GM19043 (cell line): Measurements from ENCODE around the gene SLC27A2.
A peak's percentile ranks its signal among the peaks of the same experiment; 100 is the strongest.
"Not testable (repeated sequence)": the region's sequence is repeated elsewhere in the genome, so short reads cannot be mapped to it uniquely, and the experiment has no call there.

Source experiments
- ATAC-seq: cut with Tn5 transposase; IDR thresholded peaks from one replicate; pipeline ENCODE4 v1.9.1; 2021; ENCODE audit warnings: low read depth; ENCODE audit not compliant: unreplicated experiment

SLC27A2 gene

DNA sequence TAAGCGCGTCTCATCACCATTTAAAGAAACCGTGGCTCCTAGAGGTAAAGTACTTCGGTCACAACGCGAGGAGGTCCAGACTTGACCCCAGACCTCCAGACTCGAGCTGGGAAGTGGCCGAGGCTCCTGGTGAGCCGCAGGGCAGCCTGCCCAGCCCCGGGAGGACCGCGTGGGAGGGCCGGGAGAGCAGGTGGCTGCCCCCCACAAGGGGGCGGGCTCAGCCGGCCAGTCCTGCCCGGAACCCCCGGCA, at the start of gene SLC27A2:
Gene SLC27A2, plus strand, starts transcription at position 228 of the 250 bp plus-strand sequence. CDS start 232 bp downstream, outside the sequence.
- peak; percentile 47 for ATAC-seq

DNA sequence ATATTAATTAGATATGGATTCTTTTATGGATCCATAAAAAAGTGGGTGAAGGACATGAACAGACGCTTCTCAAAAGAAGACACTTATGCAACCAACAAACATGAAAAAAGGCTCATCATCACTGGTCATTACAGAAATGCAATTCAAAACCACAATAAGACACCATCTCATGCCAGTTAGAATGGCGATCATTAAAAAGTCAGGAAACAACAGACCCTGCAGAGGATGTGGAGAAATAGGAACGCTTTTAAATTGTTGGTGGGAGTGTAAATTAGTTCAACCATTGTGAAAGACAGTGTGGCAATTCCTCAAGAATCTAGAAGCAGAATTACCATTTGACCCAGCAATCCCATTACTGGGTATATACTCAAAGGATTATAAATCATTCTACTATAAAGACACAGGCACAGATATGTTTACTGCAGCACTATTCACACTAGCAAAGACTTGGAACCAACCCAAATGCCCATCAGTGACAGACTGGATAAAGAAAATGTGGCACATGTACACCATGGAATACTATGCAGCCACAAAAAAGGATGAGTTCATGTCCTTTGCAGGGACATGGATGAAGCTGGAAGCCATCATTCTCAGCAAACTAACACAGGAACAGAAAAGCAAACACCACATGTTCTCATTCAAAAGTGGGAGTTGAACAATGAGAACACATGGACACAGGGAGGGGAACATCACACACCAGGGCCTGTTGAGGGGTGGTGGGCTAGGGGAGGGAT, 49.6 kb upstream of the SLC27A2 start:
- ATAC-seq, result not testable (repeated sequence)

DNA sequence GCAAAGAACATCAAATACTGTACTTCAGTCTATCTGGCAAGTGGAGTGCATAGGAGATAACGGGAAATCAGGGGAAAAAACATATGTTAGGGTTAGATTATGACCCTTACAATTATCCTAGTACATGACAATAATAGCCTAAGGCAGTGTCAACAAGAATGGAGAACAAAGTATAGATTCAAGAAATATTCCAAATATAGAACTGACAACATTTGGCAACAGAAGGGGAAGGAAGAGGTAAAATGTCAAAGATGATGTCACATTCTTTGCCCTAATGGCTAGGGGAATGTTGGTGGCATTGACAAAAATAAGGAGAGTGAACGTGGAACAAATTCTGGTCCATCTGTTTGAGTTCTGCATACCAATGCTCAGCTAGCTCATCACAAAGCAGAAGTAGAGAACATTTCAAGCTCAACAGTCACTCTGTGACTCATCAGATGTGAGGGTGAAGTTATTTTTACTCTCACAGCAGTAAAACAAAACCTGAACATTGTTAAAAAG, 47.4 kb upstream of the SLC27A2 start:
- peak; percentile 72 for ATAC-seq

DNA sequence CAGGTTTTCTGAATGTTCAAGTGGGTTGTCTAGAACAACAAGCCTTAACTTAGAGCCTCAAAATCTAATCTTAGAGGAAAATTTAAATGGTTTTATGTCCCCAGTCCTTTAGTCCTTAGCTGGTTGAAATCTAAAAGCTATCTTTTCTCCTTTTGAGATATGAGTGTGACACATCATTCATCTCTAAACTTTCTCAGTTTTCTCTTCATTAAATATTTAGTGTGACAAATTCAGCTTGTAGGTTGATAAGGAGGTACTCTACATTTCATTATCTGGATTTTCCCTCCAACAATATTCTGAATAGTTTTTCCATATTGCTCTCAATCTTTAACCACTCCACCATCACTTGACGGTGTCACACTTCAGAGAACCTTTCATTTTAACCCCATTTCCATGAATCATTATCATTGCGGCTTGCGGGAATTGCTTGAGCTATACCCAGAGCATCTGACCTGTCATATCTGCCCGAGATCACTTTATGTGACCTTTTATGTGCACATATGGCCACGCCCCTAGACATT, 46.9 kb upstream of the SLC27A2 start:
- ATAC-seq, result peak; percentile 67

DNA sequence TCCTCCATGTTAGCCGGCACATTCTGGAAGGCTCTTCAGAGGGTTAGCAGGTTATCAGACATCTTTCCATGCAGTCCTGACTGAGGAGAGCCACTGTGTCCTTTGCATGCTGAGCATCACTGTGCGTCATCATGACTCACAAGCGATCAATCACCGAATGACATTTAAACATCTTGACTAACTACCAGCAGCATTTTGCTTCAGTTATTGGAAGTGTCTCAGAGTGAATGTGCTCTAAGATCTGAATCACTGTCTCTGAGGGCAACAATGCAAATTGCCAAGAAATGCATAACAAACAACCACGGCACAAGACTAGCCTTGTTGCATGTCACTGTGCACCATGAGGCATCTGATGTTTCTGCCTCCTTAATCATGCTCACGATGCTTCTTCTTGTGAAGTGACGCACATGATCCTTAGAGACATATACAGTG, 44.6 kb upstream of the SLC27A2 start:
- no peak for ATAC-seq

DNA sequence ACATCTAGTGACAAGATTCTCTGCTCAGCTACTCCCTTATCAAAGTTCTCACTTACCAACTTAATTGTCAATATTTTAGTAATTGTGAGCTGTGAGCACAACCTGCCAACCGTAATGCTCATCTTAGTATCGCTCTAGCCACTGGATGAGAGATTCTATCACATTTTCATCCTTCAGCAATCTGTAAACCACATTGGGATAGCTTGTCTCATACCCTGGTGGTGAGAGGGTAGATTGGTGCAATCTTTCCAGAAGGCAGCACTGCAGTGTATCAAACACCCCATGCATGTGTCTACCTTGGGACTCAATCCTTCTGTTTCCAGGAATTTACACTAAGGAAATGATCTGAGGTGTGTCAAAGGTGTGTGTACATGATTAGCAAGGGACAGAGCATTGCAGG, 44.1 kb upstream of the SLC27A2 start:
- ATAC-seq, result no peak

DNA sequence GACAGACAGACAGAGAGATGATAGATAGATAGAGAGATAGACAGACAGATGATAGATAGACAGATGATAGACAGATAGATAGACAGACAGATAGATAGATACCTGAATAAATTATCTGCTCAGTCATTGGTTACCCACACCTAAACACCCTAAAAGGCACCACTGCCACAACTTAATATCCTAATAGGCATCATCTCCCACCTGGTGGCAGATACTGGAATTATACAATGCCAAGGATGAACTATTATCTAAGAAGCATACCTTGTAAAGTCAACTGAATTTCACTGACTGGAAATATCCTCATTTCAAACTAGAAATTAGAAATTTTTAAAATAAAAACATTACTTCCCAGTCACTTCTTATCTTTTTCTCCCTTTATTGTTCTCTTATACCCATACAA, 43.6 kb upstream of the SLC27A2 start:
- ATAC-seq, result no peak

DNA sequence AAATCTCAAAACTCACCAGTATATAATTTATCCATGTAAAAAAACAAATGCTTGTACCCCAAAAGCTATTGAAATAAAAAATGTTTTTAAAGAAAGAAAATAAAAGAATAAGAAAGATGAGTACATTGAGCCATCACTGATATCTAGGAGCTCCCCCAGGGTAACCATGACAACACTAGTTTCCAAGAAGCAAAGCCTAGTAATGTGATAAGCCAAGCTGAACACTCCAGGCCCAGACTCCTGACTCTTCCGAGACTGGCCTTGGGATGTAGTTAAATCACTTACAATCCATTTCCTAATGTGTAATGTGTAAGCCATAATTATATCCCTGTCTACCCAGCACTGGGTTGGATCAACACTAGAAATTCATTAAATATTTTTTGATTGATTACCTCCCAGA, 41.9 kb upstream of the SLC27A2 start:
- ATAC-seq, result no peak

DNA sequence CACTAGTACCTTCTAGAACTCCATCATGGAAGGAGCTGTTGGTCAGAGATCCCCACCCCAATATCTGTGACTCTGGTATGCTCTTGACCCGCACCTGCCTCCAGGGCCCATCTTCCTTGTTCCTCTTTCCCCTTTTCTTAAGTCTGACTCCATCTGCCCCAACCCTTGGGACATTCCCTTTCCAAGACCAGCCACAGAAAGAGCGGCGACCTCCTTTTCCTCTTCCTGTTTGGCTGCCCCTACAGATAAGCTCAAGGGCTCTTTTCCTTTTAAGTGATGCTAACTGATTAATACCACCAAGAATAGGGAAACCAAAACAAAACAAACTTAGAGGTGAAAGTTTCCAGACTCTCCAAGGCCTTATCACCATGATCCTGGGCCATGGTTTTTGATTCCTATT, 41.0 kb upstream of the SLC27A2 start:
- ATAC-seq, result no peak

DNA sequence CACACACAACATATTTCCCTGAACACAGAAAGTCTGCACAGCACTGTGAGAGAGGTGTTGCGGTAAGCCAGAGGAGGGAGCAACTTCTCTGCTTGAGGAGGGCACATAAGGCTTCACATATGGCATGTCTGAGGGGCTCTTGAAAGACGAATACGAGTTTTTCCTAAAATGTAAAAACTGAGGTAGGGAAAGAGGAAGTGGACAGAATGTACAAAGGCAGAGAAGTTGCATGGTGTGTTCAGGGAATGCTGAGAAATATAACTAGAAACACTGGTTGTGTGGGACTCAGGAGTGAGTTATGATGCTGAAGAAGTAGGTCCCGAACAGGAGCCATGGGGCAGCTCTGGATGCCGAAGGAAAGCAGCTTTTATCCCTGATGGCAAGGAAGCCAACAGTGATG, 40.1 kb upstream of the SLC27A2 start:
- ATAC-seq, result no peak

DNA sequence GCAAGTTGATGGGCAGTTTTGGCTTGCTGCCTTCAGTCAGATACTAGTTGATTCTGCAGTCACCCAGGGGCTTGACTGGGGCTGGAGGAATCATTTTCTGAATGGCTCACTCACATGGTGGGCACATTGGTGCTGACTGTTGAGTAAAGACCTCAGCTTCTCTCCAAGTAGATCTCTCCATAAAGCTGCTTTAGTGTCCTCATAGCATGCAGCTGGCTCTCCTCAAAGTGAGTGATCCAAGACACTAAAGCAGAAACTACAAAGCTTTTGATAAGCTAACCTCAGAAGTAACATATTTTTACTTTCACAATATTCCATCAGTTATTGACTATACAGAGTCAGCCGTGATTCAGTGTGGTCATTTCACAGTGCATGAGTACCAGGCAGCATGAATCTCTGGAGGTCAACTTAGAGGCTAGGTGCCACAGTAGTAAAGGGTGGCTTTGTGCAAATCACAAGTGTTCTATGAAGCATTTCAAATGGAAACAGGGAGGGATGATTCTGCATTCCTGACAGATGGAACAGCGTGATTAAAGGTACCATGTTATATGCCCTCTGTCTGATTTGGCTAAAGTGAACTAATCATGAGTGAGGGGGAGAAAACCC, 38.6 kb upstream of the SLC27A2 start:
- no peak for ATAC-seq

DNA sequence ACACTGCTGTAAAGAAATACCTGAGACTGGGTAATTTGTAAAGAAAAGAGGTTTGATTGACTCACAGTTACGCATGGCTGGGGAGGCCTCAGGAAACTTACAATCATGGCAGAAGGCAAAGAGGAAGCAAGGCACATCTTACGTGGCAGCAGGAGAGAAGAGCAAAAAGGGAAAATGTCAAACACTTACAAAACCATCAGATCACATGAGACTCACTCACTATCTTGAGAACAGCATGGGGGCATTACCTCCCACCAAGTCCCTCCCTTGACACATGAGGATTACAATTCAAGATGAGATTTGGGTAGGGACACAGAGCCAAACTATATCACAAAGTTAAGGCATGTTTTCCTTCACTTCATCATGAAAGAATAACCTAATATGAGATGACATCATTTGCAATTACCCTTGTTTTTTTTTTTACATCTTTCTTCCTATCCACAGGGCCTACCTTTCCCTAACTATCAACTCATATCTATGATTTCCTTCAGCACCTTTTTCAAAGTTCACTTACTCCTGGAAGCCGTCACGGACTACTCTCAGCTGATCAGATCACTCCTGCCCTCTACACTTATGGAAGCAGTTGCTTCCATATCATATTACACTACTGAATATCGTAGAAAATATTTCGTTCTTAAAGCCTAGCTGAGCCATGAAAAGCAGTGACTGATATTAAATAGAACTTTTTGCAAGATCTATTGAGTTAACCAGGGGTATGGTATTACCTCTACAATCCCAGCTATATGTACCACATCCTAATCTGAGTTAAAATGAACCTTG, 37.5 kb upstream of the SLC27A2 start:
- ATAC-seq, result no peak

DNA sequence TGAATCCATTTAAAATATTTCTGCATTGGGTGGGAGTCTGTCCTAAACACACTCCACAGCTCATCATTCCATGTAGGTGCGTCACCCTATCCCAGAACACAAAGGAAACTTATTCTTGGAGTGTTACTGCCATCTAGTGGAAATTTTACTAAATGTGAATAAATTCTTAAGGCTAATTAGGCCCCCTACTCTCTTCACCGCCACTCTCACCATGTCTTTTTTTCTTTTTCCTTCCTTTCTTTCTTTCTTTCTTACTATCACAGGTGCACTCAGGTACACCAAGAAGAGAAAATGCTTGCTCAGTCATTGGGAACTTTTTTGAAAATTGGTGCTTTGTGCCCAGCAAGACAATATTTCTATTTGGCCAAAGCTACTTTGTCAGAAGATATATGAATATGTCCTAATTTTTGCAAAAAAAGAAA, 36.5 kb upstream of the SLC27A2 start:
- ATAC-seq, result peak; percentile 55

DNA sequence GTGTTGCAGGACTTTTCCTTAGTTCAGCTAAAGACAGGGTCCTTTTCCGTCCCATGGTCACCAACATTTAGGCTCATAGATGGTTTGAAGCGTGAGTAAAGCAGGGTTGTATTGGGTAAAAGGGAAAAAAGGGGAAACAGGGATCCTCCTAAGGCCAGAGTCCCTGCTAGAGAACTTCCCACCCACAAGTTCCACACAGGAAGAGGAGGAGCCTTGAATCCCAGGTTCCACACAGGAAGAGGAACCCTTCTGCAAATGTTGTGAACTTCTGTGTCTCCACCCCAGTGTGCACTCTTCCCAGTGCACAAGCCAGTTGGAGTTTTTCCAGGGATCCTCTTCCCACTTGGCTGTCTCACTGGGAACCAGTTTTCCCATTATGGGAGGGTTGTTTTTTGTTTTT, 35.4 kb upstream of the SLC27A2 start:
- ATAC-seq, result no peak

DNA sequence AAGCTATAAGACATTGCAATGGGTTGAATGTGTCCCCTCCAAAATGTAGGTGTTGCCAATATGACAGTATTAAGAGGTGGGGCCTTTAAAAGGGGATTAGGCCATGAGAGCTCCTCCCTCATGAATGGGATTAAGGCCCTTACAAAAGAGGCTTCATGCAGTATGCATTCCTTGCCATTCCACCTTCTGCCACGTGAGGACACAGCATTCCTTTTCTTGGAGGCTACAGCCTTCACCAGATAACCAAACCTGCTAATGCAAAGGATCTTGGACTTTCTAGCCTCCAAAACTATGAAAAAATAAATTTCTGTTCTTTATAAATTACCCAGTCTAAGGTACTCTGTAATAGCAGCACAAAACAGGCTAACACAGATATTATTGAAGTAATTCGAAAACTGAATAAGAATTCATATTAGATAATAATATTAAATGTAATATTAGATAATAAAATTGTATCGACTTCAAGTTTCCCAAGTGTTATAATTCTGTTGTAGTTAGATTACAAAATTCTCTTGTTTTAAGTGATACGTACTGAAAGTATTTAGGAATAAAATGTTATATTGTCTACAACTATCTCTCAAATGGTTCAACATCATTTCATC, 33.5 kb upstream of the SLC27A2 start:
- ATAC-seq, result no peak

DNA sequence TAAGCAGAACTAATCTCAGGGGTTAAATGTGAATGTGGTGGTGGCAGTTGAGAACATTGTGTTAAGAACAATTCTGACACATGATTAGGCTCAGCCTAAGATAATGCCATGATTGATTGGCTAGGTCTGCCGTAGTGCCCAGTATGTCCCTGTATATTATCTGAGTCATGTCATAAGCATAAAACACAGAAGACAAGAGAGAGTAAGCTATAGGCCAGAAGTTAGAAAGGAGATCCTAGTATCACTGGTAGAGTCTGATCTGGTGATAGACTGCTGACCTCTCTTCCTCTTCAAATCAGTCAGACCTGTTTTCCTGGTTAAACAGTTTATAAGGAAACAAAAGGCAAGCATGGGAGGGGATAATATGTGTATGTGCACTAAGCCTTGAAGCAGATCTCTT, 32.9 kb upstream of the SLC27A2 start:
- no peak for ATAC-seq

DNA sequence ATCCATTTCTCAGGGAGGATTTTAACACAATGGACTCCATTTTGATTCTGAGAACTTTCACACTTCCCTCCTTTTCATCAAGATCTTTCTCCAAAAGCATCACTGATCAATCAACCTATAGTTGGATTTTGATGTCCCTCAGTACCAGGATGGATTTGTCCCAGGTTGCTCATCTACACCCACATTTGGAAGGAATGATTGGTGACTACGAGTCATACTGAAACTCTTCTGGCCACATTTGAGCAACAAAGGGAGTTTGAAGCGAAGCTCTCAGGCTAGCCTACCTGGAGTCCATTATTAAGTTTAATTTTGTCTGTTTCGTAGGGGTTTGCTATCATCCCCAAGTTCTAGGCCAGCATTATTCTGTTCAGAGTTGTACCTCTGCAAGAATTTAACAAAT, 31.6 kb upstream of the SLC27A2 start:
- no peak for ATAC-seq

DNA sequence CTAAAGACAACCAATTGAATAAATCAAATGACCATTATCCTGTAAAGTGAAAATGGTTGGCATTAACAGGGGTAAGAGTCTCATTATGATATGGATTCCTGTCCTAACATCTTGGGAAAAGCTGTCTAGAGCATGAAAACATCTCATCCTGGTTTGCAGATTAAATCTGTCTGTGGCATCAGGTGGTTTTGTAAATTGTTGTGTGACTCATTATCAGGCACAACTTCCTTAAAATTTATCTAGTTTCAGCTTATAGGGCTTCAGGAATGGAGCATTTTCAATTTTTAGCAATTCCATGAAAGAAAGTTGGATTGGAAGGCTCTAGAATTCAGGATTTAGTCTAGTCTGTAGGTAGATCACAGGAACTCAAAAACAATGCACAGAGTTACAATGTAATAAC, 31.1 kb upstream of the SLC27A2 start:
- no peak for ATAC-seq

DNA sequence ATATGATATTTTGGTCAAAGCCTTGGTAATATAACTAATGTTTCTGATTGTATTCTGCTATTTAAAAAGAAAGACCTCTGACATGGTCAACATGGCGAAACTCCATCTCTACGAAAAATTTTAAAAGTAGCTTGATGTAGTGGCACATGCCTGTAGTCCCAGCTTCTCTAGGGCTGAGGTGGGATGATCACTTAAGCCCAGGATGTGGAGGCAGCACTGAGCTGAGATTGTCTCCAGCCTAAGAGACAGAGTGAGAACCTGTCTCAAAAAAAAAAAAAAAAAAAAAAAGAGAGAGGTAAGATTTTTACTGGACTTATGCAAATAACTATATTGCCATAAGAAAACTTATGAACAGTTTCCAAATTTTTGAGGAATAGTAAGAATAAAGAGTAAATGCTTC, 30.5 kb upstream of the SLC27A2 start:
- no peak for ATAC-seq

DNA sequence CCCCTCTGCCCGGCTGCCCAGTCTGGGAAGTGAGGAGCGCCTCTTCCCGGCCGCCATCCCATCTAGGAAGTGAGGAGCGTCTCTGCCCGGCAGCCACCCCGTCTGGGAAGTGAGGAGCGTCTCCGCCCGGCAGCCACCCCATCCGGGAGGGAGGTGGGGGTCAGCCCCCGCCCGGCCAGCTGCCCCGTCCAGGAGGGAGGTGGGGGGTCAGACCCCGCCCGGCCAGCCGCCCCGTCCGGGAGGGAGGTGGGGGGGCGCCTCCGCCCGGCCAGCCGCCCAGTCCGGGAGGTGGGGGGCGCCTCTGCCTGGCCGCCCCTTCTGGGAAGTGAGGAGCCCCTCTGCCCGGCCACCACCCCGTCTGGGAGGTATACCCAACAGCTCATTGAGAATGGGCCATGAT, 23.8 kb upstream of the SLC27A2 start:
- ATAC-seq, result not testable (repeated sequence)
